ENCODE results near the gene SOCS7.
A peak's percentile ranks its signal among the peaks of the same experiment; 100 is the strongest.

The SOCS7 gene

DNA sequence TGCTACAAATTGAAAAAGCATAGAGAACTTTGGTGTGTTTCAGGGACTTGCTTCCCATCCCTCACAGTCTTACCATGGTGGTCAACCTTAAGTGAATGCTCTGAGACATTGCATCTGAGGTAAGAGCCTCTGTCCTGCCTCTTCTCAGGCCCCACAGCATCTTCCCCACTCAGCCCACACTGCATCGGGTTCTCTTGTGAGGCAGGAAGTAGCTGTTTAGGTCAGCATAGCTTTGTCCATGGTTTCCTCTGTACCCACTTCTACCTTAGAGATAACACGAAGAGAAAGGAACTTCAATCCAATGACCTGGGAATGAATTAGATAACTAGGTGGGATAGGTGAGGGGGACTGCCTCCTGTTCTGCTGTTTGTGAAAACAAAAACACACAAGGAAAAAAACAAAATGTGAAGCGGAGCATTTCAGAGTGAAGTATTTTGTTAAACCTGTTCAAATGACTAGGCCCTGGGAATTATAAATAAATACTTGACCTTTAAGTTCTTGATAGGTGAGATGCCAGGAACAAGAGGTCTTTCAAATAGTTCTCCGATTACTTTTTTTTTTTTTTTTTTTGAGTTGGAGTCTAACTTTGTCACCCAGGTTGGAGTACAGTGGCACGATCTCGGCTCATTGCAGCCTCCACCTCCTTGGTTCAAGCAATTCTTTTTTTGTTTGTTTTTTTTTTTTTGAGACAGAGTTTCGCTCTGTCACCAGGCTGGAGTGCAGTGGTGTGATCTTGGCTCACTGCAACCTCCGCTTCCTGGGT is 17.7 kb downstream of the SOCS7 start:
- no peak for DNase-seq

DNA sequence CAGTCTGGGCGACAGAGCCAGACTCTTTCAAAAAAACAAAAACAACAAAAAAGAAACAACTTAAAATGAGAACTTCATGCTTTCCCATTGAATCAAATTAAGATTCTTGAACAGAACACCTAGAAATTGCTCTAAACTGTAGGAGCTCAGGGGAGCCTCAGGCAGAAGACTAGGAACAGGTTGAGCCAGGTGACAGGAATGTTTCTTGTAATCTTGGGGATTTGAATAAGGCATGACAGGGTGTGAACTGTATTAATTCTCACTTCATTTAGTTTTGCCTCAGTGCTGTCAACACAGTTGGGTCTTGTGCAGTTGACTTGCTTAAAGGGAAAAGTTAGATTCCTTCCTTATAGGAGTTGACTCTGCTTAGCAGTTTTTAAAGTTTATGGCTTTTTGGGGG is 27.8 kb downstream of the SOCS7 start:
- DNase-seq, result no peak

DNA sequence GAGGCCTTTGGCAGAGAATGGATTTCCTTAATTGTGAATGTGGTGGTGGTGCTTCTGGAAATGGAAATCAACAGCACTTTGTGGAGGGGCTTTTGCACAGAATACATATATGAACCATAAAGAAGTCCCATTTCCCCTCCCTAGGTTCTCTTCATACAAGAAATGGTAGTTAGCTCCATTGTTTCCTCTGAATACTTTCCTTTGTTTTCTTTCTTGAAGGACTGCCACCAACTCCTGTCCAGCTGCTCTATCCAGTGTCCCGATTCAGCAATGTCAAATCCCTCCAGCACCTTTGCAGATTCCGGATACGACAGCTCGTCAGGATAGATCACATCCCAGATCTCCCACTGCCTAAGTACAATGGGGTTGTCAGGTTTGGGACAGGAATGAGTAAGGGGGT is 43.4 kb downstream of the SOCS7 start:
- DNase-seq, result no peak

DNA sequence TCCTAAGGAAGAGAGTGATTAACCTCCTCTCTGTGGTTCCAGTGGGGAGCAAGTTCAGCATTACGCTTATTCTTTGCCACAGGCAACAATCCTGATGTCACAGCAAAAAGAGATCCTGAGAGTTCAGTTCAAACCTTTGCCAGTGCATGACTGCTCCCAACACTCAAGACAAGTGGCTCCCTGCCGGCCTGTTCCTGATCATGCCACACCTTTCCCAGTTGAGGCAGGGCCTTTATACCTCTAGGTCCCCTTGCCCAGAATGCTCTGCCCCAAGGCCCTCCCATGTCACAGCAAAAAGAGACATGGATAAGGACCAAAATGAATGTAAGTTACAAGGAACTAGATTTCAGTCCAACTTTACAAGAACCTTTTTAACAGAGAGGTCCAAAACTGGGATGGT is 45.6 kb downstream of the SOCS7 start:
- DNase-seq, result no peak

DNA sequence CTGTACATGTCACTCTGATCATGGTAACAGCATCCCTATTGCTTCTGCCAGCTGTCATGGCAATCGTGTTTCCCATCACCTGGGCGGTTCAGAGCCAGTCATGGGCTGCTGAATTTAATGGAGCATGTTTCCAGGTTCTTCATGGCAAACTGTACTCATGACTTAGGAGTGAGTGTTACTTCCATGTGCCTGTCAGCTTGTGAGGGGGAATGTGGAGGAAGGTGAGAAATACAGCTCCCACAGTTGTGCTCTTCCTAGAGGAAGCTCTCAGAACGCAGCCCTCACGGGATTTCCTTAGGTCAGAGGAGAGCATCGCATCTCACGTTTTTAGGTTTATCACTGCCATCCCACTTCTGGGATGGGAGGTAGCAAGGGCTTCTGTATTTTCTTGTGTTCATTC is 48.6 kb downstream of the SOCS7 start:
- DNase-seq, result no peak

DNA sequence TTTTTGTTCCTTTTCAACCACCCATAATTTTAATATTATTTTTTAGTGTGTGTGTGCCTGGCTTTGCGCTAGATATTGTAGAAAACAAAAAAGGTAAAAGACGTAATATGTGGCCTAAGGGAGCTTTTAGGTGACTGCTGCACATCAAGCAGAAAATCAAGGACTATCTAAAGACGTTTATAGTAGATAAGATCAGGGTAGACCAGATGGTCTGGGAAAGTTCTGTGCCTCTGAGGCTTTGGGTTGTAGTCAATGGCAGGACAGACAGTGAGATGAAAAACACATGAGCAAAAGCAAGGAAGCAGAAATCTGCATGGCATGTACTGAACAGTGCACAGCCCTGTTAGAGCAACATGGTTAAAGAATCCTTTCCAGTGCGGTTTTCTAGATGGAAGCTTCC is 49.8 kb downstream of the SOCS7 start:
- DNase-seq, result no peak

DNA sequence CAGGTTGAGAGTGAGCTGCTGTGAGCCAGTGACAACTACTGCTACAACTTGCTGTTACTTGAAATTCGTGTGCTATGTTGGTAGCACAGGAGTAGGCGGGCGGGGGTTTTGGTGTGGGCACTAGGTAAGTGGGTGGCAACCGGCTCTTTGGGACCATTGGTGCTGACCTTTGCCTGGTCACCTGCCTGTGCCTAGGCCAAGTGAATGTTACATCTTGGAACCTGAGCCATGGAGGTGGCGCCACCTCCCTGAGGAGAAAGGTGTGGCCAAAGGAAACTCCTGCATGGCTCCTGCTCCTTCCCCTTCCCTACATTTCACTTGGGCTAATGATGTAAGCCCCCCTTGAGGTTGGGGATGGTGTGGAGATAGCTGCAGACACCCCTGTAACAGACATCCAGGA is 51.3 kb downstream of the SOCS7 start:
- no peak for DNase-seq

DNA sequence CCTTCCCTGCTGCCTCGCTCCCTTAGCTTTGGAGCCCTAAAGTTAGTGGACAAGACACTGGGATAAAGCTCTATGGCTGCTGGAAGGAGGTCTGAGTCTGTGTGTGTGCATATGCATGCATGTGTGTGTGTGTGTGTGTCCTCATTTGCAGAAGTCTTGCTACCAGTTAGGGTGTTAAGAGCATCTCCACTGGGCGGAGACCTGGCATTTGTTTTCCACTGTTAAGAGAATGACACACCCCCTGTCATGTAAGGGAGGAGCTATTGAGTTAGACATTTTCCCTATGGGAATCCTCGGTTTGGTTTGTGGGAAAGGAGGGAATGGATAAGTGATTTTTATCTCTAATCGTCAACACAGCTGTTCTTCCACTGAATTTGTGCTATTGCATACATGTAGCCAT is 51.8 kb downstream of the SOCS7 start:
- DNase-seq, result peak; percentile 45

DNA sequence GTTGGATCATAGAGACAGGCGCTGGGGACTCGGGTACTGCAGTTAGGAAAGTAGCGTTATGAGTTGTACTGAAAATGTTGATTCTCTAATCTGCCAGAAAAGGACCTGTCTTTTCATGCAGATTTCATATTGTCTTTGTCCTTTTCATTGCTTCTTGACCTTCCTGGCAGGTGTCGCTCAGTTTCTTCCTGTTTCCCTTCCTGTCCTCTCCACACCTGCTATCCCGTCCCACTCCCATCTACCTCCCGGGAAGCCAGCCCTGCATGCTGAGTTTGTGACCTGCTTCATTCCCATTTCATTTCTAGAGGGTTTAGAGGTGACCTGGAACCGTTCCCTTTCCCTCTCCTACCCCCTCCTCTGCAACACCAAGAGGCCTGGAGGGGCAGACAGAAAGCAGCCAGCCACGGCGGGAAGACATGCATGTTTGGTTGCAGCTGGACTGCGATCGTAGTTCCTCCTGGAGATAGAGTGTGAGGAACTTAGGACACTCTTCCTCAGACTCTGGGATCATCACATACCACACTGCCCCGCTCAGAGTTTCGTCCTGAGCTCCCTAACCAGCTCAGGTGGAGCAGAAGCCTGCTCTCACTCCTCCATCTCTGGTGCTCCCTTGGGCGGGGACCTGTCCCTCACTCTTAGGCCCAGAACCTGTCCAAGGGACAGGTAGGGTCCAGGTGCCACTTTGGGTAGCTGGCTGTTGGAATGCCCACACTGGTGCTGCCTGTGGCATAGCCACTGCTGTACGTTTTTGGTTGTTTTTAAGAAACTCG is 52.7 kb downstream of the SOCS7 start:
- DNase-seq, result no peak

DNA sequence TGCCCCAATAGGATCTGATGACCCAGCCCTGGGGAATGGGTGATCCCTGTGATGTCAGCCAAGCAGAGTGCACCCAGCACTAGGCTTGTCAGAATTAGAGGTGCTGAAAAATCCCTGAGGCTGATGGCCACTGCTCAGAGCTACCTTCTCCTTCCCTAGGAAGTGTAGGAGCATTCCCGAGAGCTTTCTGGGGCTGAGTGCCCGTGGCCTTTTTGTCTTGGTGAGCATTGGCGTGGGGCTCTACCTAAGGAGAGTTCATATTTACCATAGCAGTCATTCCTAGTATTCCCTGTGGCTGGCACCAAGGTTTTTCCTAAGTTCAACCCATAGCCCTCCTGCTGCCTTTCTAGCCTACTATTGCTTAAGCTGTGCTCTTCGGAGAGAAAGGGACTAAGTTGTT is 54.0 kb downstream of the SOCS7 start:
- no peak for DNase-seq

DNA sequence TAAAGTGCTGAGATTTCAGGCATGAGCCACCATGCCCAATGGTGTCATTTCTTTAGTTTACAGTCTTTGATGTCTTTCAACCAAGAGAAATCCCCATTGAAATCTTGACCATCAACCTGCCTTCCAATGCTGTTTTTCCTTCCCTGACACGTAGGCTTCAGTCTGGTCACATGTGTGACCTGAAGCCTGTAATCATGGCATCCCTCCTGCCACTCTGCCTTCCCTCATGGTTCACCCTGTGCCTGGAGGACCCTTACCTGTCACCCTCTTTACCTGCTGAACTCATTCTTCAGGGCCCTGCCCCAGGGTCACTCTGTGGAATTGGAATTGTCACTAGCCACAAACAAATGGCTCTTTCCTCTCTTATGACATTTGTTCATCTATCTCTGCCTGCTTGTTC is 58.6 kb downstream of the SOCS7 start:
- DNase-seq, result no peak

DNA sequence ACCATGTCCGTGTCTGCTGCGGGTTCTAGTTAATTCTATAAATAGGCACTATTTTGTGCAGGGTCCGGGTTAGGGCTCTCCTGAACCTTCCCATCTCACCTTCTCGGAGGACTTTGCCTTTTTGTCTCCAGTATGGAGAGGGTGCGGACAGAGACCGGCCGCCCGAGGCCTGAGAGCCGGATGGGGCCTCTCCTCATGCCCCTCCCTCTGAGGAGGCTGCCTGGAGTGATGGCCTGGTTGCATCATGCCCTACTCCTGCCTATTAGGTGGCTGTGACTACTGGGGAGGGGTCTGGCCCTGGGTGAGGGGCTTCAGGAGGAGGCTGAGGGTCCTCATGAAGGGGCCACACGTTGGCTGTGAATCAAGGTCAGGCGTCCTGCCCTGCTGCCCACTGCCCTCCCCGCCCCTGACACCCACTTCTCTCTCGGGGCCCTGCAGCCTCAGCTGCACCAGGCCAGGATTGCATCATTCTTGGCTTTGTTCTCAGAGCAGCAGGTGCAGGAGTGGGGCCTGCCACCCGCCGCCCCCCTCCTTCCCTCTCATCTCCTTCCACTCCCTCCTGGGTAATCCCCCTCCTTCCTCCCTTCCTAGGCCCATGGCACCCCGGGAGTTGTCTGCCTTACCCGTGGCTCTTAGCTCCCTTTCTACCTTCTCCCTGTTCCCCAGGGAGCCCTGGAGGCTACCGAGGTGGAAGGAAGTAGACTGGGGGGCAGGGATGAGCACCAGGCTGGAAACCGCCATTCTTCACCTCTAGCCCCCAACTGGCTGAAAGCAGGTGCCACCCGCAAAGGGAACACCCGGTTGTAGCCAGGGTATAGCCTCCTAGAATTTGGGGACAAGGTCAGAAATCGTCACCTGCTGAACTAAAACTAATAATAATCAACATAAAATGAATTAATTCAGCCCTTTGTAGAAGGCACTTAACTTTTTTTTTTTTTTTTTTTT is 63.9 kb downstream of the SOCS7 start:
- DNase-seq, result peak; percentile 97

DNA sequence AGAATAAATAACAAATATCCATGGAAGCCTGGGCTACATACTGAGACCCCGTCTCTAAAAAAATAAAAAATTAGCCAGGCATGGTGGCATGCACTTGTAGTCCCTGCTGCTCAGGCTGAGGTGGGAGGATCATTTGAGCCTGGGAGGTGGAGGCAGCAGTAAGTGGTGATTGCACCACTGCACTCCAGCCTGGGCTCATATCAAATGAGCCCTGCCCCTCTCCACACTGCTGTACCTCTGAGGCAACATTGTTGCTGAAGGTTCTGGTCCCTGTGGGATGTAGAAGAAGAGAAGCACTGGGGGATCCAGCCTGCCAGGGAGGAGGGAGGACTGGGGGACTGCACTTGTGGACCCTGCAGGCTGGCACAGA is 65.2 kb downstream of the SOCS7 start:
- no peak for DNase-seq

DNA sequence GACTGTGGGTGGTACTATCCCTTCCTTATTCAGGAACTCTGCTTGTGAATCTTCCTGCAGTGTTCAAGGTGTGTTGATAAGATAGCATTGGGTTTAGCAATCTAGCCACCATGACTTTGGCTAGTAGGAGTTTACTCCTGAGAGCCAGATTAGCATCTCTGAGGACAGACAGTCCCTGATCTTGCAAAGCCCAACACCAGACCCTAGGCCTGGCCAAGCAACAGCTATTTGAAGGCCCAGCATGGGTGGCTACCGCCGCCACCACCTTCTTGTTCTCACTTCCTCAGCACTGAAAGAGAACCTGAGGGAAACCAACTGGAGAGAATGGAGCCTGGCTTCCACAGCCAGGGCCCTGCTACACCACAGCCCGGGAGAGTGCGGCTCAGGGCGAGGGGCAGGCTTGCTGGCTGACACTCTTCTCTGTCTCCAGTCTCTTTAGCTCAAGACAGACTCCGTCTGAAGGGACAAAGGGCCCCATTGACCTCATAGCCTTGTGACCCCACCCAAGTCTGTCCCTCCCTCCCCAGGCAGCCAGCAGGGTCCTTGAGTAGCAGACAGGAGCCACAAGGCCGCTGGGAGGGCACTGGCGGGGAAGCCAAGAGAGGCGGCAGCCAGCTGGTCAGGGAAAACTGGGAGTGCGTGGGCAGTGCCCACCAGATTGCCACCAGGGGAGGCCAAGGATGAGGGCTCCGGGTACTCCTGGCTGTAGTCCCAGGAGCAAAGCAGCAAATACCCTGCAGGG is 65.7 kb downstream of the SOCS7 start:
- DNase-seq, result peak; percentile 21

DNA sequence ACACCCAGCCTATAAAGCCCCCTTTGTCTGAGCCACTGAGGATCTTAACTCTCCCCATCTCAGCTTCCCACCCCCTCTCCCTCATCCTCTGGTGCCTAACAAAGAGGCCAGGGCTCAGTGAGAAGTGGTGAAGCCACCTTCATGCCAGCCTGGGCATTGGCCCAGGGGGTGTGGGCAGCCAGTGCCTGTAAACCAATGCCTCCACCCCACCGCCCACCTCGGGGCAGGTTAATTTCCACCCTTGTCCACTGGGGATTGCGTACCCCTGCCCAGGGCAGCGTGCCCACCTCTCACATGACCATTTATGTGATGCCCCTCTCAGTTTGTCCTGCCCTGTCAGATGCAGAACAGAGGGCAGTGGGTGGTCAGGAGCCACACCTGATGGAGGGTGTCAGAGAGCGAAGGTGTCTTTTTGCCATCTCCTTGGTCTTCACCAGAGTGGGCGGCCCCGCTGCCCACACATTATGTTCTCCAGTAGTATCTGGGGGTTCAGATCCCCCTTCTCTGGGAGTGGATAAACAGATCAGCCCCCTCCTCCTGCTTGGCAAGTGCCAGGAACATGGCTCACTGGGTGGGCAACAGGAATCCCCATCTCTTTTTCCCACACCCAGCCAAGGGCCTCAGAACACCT is 66.5 kb downstream of the SOCS7 start:
- no peak for DNase-seq

DNA sequence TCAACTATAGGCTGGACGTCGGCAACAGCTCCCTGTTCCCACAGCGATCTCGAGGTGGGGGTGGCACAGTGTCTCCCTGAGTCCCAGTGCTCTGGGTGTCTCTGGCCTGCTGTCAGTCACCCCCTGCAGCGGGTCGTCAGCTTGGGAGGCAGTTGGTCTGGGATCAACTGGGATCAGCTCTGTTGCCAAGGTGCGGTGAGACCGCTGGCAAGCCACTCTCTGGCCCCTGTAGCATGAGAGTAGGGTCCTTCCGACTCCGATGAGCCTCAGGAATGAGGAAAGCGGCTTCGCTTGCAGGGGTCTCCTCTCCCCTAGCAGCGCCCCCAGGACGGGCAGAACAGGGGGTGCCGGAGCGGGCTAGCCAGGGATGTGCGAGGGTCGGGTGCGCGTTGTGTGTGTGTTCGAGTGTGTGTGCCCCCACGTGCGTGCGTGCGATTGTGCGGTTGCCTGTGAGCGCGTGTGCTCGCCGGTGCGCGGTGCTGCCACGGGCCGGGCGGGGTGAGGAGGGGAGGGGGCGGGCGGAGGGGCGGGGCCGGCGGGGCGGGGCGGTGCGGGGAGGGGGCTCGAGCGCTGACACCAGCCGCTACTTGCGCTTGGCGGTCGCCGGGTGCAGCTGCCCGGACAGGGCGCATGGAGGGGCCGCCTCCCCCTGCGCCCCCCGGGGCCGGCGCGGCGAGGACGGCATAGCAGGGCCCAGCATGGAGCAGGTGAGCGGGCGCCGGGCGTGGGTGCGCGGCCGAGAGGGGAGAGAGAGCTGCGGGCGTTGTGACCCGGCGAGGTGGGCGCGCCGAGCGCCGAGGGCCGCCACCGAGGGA is 67.3 kb downstream of the SOCS7 start:
- peak; percentile 74 for DNase-seq

DNA sequence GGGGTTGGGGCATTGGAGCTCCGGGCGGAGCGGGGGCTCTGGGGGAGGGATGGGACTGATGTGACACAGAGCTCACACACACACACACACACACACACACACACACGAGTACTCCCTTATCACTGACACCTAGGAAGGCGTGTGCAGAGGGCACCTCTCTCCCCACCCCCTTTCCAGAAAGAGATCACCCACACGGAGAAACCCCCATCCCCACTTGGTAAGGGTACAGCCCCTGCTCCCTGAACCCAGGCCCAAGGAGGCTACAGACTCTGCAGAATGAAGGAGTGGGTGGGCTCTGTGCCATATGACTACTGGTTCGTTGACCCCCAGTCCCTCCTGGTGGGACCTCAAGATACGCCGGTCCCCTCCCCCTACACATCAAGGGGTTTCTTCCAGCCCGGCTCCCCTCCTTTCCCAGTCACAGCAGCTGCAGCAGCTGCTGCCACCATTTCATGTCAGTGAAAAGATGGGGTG is 67.9 kb downstream of the SOCS7 start:
- DNase-seq, result peak; percentile 49

DNA sequence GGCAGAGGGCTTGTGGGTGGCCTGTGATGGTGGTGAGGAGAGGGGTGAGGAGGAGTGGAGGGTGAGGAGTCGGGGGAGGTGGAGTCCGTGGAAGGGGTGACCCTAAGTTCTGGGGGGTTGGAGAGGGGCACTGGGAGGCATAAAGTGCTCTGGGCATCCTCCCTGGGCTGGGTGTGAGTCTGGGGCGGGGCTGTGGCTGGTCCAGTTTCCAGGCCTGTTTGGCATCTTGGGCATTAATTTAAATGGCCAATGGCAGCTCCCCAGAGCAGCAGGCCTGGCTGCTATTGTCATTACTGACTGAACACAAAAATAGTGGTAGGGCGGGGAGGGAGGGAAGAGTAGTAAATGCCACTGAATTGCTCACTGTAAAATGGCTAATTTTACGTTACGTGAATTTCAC is 68.9 kb downstream of the SOCS7 start:
- no peak for DNase-seq

DNA sequence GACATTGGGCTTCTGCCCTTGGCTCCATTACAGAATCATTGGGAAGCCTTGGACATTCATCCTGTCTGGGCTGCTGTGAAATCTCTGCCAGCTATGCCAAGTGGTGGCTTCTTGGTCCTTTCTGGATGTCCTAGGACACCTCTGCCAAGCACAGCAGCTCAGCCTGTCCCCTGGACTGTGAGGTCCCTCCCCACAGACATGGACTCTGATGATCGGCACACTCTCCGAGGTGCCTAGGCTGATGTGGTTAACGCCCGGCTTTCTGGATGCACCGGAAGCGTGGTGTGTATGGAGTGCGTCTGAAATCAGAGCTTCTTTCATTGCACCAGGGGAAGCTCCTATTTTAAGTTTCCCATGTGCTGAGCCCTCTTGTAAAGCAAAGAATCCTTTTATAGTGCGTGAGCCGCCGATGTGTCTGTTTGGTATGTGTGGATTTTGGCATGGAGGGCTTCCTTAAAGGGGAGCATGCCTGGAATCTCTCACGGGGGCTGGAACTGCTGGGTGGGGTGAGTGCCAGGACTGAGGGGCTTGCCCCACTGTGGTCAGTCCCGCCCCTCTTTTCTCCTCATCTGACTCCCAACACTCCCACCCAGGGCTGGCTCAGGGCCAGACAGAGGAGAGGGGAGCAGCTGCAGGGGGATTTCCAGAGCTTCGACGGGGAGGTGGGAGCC is 69.7 kb downstream of the SOCS7 start:
- DNase-seq, result peak; percentile 95
